H1 (cell line): Measurements from ENCODE around the gene DNAJB1. TPM values are rescaled to one million over a fixed set of nuclear protein-coding genes. Genes with fewer than 3 reads are reported as not detected.

Source experiments
- PHF8 ChIP-seq: fragments of 200-600 bp; sonication (generic); conservative IDR thresholded peaks from 2 replicates; pipeline ENCODE4 v1.7.1; 2012; ENCODE audit warnings: low read depth, mild to moderate bottlenecking, inconsistent platforms, low read length, moderate library complexity
- polyA plus RNA-seq, 7 experiments: library from polyadenylated mRNA; depleted of rRNA in 3 of 7; stranded (reverse) in 5 of 7; unstranded in 2 of 7; fragments of >200 nt in 5 of 7; fragments of 200-250 nt in 2 of 7; gene quantifications; 1 replicate in 5 of 7; 2 replicates in 1 of 7; 4 replicates in 1 of 7; pipeline versions ENCODE4 v1.2.1 to v1.2.3, GENCODE V29; 2011 to 2013; ENCODE audit warnings: missing spikeins in 2 of 7, mixed read lengths in 2 of 7
- total RNA-seq: library from RNA; stranded (reverse); fragmentation: NEBNext Ultra II Directional; extraction: Animal tissue kit (Norgen Biotek cat#: 25700); gene quantifications from 2 replicates; pipeline ENCODE4 v1.2.1, GENCODE V29; 2021

Gene DNAJB1
- total and polyA plus RNA-seq, 2 of the 8 experiments (the other 6 are each of a cell fraction or from before 2014, with no cell fraction given), result 62.9 to 64.3 TPM

- TF ChIP-seq PHF8, result no peak
Measured at GRCh38 chr19:14519245-14519859, 1.2 kb upstream of the DNAJB1 start (continued).
